PC-9 (cell line): ENCODE measurements around the gene OAS2. TPM values are rescaled to one million over a fixed set of nuclear protein-coding genes. Genes with fewer than 3 reads are reported as not detected.

Experiments
- BruUV-seq: library from RNA; stranded (reverse); fragments of 400-500 nt; replicated peaks from 2 replicates; lab custom pipeline; 2021; lab: Mats Ljungman, UMichigan
- CTCF ChIA-PET: fragments of 300-600 bp; sonication (Branson Sonifier 250); formaldehyde crosslinking; loops from one replicate; lab custom pipeline; 2022; ENCODE audit warnings: antibody characterized with exemption; lab: Charles Lee
- POLR2A ChIA-PET: fragments of 300-600 bp; sonication (Branson Sonifier 250); formaldehyde crosslinking; loops from one replicate; lab custom pipeline; 2022; ENCODE audit warnings: antibody characterized with exemption; ENCODE audit not compliant: unreplicated experiment; lab: Charles Lee
- DNase-seq, 2 experiments: peaks; one replicate each; pipeline versions ENCODE4 v3.0.0 to v3.0.0-alpha.2; 2015 to 2022; ENCODE audit warnings: mixed read lengths in 1 of 2
- H2AFZ ChIP-seq: fragments of 200-600 bp; sonication (generic); 2 replicates; pipeline ENCODE4 v1.8.1; 2017; ENCODE audit warnings: antibody characterized with exemption
- H3F3A ChIP-seq: fragments of 200-600 bp; sonication (generic); 2 replicates; pipeline ENCODE4 v1.8.1; 2017; ENCODE audit warnings: antibody characterized with exemption, mild to moderate bottlenecking, low read depth; ENCODE audit not compliant: insufficient read depth
- H3K27ac ChIP-seq: fragments of 200-600 bp; sonication (generic); 2 replicates; pipeline ENCODE4 v1.6.1; 2016; ENCODE audit warnings: mixed run types
- H3K27me3 ChIP-seq: fragments of 200-600 bp; sonication (generic); 2 replicates; pipeline ENCODE4 v1.6.1; 2016; ENCODE audit warnings: low read depth, mixed run types; ENCODE audit not compliant: insufficient read depth
- H3K36me3 ChIP-seq: fragments of 200-600 bp; sonication (generic); 2 replicates; pipeline ENCODE4 v1.6.1; 2016; ENCODE audit warnings: low read depth, mixed run types
- H3K4me1 ChIP-seq: fragments of 200-600 bp; sonication (generic); replicated peaks from 2 replicates; pipeline ENCODE4 v1.6.1; 2016; ENCODE audit warnings: mixed run types; ENCODE audit not compliant: insufficient read depth
- H3K4me2 ChIP-seq: fragments of 200-600 bp; sonication (generic); 2 replicates; pipeline ENCODE4 v1.6.1; 2017; ENCODE audit warnings: mixed run types
- H3K4me3 ChIP-seq: fragments of 200-600 bp; sonication (generic); 2 replicates; pipeline ENCODE4 v1.6.1; 2016; ENCODE audit warnings: mixed run types
- H3K79me2 ChIP-seq: fragments of 200-600 bp; sonication (generic); 2 replicates; pipeline ENCODE4 v1.6.1; 2017; ENCODE audit warnings: low read depth, mixed run types
- H3K9me2 ChIP-seq: fragments of 200-600 bp; sonication (generic); 2 replicates; pipeline ENCODE4 v1.8.1; 2017; ENCODE audit warnings: mild to moderate bottlenecking; ENCODE audit not compliant: insufficient read depth
- H3K9me3 ChIP-seq: fragments of 200-600 bp; sonication (generic); 2 replicates; pipeline ENCODE4 v1.8.1; 2016; ENCODE audit warnings: low read depth; ENCODE audit not compliant: insufficient read depth
- H4K20me1 ChIP-seq: fragments of 200-600 bp; sonication (generic); 2 replicates; pipeline ENCODE4 v1.8.1; 2017; ENCODE audit not compliant: insufficient read depth
- CTCF ChIP-seq: fragments of 200-600 bp; sonication (generic); conservative IDR thresholded peaks from 2 replicates; pipeline ENCODE4 v1.6.1; 2017; ENCODE audit warnings: mixed run types, antibody characterized with exemption, mild to moderate bottlenecking, moderate library complexity
- EZH2 ChIP-seq: fragments of 200-600 bp; sonication (generic); IDR thresholded peaks from 2 replicates; pipeline ENCODE4 v1.8.0; 2017; ENCODE audit warnings: antibody characterized with exemption, low read depth
- intact Hi-C: fragments of 100-400 bp; cut with micrococcal nuclease; formaldehyde crosslinking; loops from one replicate; pipeline ENCODE4 v1.10.0; 2022; ENCODE audit not compliant: unreplicated experiment
- total RNA-seq: library from RNA; stranded (reverse); gene quantifications from 2 replicates; pipeline ENCODE4 v1.2.3, GENCODE V29; 2021

The OAS2 gene
- total RNA-seq, 1 experiment from 2014 or later, result 0.98 TPM

- H3K4me1 ChIP-seq, result peaks cover 23% of the 10 kb centered on the region
Measured at GRCh38 chr12:112941528-112942335, 36.6 kb upstream of the OAS2 start.

GRCh38 chr12:112942572-112942971 is 35.7 kb upstream of the OAS2 start:
- Histone ChIP-seq H3K9me3 (no peaks in the 10 kb centered on the region), H2AFZ (no peak overlapping the region), H3K4me2 (no peak overlapping the region), H3K9me2 (no peaks in the 10 kb centered on the region), H3F3A (peaks cover 4% of the 10 kb centered on the region; the same call in 1 of the 2 replicates), H3K27ac (no peak overlapping the region), H4K20me1 (no peaks in the 10 kb centered on the region), H3K27me3 (no peaks in the 10 kb centered on the region), H3K36me3 (no peaks in the 10 kb centered on the region), H3K4me1 (peaks cover 14% of the 10 kb centered on the region), H3K4me3 (no peak overlapping the region), H3K79me2 (no peaks in the 10 kb centered on the region)
- intact Hi-C loops, result no loop called here
- TF ChIP-seq CTCF (no peak), EZH2 (no peak)
- CTCF ChIA-PET, result no interaction called here
- POLR2A ChIA-PET, result no interaction called here
- BruUV-seq, result no TSS peak
- no peak for DNase-seq

More at GRCh38 chr12:112941528-112942335, 36.6 kb upstream of the OAS2 start:
- Histone ChIP-seq H3K79me2 (no peaks in the 10 kb centered on the region), H3F3A (peaks cover 13% of the 10 kb centered on the region; the same call in 1 of the 2 replicates), H3K27me3 (no peaks in the 10 kb centered on the region), H2AFZ (no peak overlapping the region), H3K9me3 (no peaks in the 10 kb centered on the region), H3K27ac (no peak overlapping the region), H3K36me3 (no peaks in the 10 kb centered on the region), H4K20me1 (no peaks in the 10 kb centered on the region), H3K4me2 (no peak overlapping the region), H3K4me3 (no peak overlapping the region), H3K9me2 (no peaks in the 10 kb centered on the region)
- intact Hi-C loops, result no loop called here
- no TSS peak for BruUV-seq
- no peak for TF ChIP-seq CTCF
- TF ChIP-seq EZH2, result no peak
- CTCF ChIA-PET, result no interaction called here
- POLR2A ChIA-PET, result no interaction called here
- no peak for DNase-seq

GRCh38 chr12:112944024-112944690 is 34.2 kb upstream of the OAS2 start:
- peaks cover 5% of the 10 kb centered on the region; the same call in 1 of the 2 replicates for H3K4me1 ChIP-seq
- POLR2A ChIA-PET, result no interaction called here
- H2AFZ ChIP-seq, result no peak overlapping the region
- H3K27me3 ChIP-seq, result no peaks in the 10 kb centered on the region
- no peaks in the 10 kb centered on the region for H3K9me3 ChIP-seq
- H3K79me2 ChIP-seq, result no peaks in the 10 kb centered on the region
- no peaks in the 10 kb centered on the region for H4K20me1 ChIP-seq
- intact Hi-C loops, result no loop called here
- no peak for DNase-seq
- CTCF ChIA-PET, result no interaction called here
- no peak overlapping the region for H3K4me3 ChIP-seq
- no peak for TF ChIP-seq CTCF
- TF ChIP-seq EZH2, result no peak
- no TSS peak for BruUV-seq
- no peaks in the 10 kb centered on the region for H3K9me2 ChIP-seq
- H3K4me2 ChIP-seq, result no peak overlapping the region
- no peaks in the 10 kb centered on the region for H3F3A ChIP-seq
- H3K36me3 ChIP-seq, result no peaks in the 10 kb centered on the region
- H3K27ac ChIP-seq, result no peak overlapping the region
